Measurements from ENCODE around the gene HES4.

The HES4 gene

GRCh38 chr1:964691-965525 is 35.0 kb downstream of the HES4 start:
- TF ChIP-seq CTCF (IDR thresholded peaks at IDR 0.05; ENCODE audit: low read depth, low read length), result no peak
- no peak overlapping the region for H3K4me3 ChIP-seq (ENCODE audit: low read depth, low read length)
- DNase-seq (ENCODE audit: low read depth, low spot score), result no peak
- in situ Hi-C loops (cut with HindIII; ENCODE audit: low sequenced_read_pairs), result no loop called here

DNA sequence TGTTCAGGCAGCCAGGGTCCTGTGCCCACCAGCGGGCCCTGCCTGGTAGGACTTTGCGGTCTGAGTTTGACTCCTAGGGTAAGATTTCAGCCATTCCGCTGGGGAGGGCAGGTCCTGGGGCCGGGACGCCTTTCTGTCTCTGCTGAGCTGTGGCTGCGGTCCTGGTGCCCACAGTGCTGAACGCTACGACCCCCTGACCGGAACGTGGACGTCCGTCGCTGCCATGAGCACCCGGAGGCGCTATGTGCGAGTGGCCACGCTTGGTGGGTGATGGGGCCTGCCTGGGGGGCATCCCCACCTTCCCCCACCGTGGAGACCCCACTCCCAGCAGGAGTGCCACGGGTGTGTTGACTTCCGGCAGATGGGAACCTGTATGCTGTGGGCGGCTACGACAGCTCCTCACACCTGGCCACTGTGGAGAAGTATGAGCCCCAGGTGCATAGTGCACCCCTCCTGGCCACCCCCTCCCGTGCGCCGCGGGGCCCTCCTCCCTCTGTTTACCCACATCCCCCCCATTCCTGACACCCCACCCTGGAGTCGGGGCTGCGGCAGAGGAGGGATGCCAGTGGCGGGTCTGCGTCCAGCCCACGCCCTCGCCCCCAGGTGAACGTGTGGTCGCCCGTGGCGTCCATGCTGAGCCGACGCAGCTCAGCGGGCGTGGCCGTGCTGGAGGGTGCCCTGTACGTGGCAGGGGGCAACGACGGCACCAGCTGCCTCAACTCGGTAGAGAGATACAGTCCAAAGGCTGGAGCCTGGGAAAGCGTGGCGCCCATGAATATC is 36.0 kb downstream of the HES4 start:
- H3K4me3 ChIP-seq (ENCODE audit: low read depth, low read length), result no peak overlapping the region
- TF ChIP-seq CTCF (IDR thresholded peaks at IDR 0.05; ENCODE audit: low read depth, low read length), result no peak
- DNase-seq (ENCODE audit: low read depth, low spot score), result no peak
- in situ Hi-C loops (cut with HindIII; ENCODE audit: low sequenced_read_pairs), result no loop called here

DNA sequence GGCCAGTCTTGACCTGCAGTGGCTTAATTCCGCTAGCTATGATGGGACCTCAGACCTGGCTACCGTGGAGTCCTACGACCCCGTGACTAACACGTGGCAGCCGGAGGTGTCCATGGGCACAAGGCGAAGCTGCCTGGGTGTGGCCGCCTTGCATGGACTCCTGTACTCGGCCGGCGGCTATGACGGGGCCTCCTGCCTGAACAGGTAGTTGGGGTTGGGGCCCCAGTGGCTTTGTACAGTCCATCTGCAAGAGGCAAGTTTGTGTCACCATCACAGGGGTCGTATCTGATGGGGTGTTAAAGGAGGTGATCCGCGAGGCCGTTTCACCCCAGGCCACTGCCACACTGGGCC is 36.6 kb downstream of the HES4 start:
- no peak for TF ChIP-seq CTCF (IDR thresholded peaks at IDR 0.05; ENCODE audit: low read depth, low read length)
- in situ Hi-C loops (cut with HindIII; ENCODE audit: low sequenced_read_pairs), result no loop called here
- no peak for DNase-seq (ENCODE audit: low read depth, low spot score)

DNA sequence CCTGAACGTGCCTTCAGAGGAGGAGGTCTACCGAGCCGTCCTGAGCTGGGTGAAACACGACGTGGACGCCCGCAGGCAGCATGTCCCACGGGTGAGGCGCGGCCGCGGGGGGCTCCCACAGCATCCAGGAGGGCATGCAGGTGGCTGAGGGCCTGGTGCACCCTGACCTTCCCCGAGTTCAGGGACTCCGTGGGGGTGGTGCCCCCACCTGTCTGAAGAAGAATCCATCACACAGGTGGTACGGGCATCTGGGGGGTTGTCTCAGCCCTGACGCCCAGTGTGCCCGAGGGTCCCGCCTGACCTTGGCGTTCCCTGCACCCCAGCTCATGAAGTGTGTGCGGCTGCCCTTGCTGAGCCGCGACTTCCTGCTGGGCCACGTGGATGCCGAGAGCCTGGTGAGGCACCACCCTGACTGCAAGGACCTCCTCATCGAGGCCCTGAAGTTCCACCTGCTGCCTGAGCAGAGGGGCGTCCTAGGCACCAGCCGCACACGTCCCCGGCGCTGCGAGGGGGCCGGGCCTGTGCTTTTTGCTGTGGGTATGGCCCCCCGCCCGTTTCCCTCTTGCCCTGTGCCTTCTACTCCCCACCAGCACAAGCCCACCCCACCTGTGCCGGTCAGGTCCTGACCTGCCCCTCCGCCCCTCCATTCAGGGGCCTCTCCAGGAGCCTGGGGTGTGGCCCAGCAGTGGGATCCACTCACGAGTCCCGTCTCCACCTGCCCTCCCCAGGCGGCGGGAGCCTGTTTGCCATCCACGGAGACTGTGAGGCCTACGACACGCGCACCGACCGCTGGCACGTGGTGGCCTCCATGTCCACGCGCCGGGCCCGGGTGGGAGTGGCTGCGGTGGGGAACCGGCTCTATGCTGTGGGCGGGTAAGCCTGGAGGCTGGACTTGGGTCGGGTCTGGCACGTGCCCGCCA is 37.3 kb downstream of the HES4 start:
- no peak overlapping the region for H3K4me3 ChIP-seq (ENCODE audit: low read depth, low read length)
- no peak for DNase-seq (ENCODE audit: low read depth, low spot score)
- in situ Hi-C loops (cut with HindIII; ENCODE audit: low sequenced_read_pairs), result no loop called here
- no peak for TF ChIP-seq CTCF (IDR thresholded peaks at IDR 0.05; ENCODE audit: low read depth, low read length)

More for the DNA sequence above, 36.6 kb downstream of the HES4 start:
- no peak overlapping the region for H3K4me3 ChIP-seq (ENCODE audit: low read depth, low read length)

GRCh38 chr1:961132-961669 is 38.7 kb downstream of the HES4 start:
- no peak for TF ChIP-seq CTCF (IDR thresholded peaks at IDR 0.05; ENCODE audit: low read depth, low read length)
- in situ Hi-C loops (cut with HindIII; ENCODE audit: low sequenced_read_pairs), result no loop called here
- no peak for DNase-seq (ENCODE audit: low read depth, low spot score)
- H3K4me3 ChIP-seq (ENCODE audit: low read depth, low read length), result peak overlapping the region; percentile 37
